Kidney capillary endothelial cell (primary cell): ENCODE measurements around the gene OVOL2.

ENCODE experiments used
- DNase-seq: peaks from one replicate; pipeline ENCODE4 v3.0.0-alpha.2; 2018; ENCODE audit warnings: low spot score

OVOL2 gene

GRCh38 chr20:18012901-18013300, 44.8 kb downstream of the OVOL2 start:
- no peak for DNase-seq

GRCh38 chr20:18011951-18012645, 45.6 kb downstream of the OVOL2 start:
- DNase-seq, result no peak

GRCh38 chr20:18011482-18011881, 46.2 kb downstream of the OVOL2 start:
- no peak for DNase-seq

- no peak for DNase-seq
Measured at GRCh38 chr20:18009116-18009515, 48.6 kb downstream of the OVOL2 start.

GRCh38 chr20:18007534-18008292, 50.0 kb downstream of the OVOL2 start:
- no peak for DNase-seq

- DNase-seq, result no peak
Measured at GRCh38 chr20:18006684-18007083, 51.0 kb downstream of the OVOL2 start.

- DNase-seq, result no peak
Measured at GRCh38 chr20:18005990-18006364, 51.7 kb downstream of the OVOL2 start.

- no peak for DNase-seq
Measured at GRCh38 chr20:18005170-18005989, 52.3 kb downstream of the OVOL2 start.

GRCh38 chr20:18004384-18005031, 53.2 kb downstream of the OVOL2 start:
- DNase-seq, result no peak

GRCh38 chr20:18003897-18004296, 53.8 kb downstream of the OVOL2 start:
- no peak for DNase-seq

- no peak for DNase-seq
Measured at GRCh38 chr20:18001131-18001921, 56.4 kb downstream of the OVOL2 start.

- DNase-seq, result no peak
Measured at GRCh38 chr20:17999566-17999965, 58.1 kb downstream of the OVOL2 start.

GRCh38 chr20:17998446-17998845, 59.3 kb downstream of the OVOL2 start:
- no peak for DNase-seq

- DNase-seq, result peak; percentile 55
Measured at GRCh38 chr20:17995967-17996819, 61.5 kb downstream of the OVOL2 start.

GRCh38 chr20:17993546-17993945, 64.2 kb downstream of the OVOL2 start:
- no peak for DNase-seq

- peak; percentile 62 for DNase-seq
Measured at GRCh38 chr20:17992847-17993513, 64.7 kb downstream of the OVOL2 start.

- DNase-seq, result no peak
Measured at GRCh38 chr20:17992224-17992637, 65.5 kb downstream of the OVOL2 start.

GRCh38 chr20:17990278-17990972, 67.3 kb downstream of the OVOL2 start:
- no peak for DNase-seq

- no peak for DNase-seq
Measured at GRCh38 chr20:17987988-17988387, 69.7 kb downstream of the OVOL2 start.
